ENCODE measurements around the gene DBN1.

DNA sequence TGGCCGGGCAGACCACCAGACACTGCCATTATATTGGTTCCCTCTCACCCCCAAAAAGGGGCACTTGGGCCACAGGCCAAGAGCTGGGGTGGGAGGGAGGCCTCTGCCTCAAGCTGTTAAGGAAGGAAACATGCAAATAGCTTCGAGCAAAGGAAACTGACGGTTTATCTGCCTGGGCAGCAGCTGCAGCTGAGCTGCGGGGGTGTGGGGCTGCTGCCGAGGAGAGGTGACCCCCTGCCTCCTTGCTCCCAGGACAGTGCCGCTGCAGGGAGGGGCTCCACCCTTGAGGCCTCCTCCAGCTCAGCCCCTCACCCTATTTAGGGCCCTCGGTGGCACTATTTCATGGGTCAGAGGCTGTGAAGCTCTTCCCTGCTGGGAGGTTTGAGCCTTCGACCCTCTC lies 35.4 kb upstream of the DBN1 start:
- TF ChIP-seq TAF1 (IDR thresholded peaks at IDR 0.05; ENCODE audit: borderline replicate concordance, insufficient read depth, low read length) (no peak), SIN3A (IDR thresholded peaks at IDR 0.05; ENCODE audit: borderline replicate concordance, insufficient read depth, low read length) (no peak)
